Sigmoid colon (tissue), 7 donors: ENCODE measurements around the gene ZDHHC11B. TPM values are rescaled to one million over a fixed set of nuclear protein-coding genes. Genes with fewer than 3 reads are reported as not detected.
A peak's percentile ranks its signal among the peaks of the same experiment; 100 is the strongest.
"Not testable (repeated sequence)": the region's sequence is repeated elsewhere in the genome, so short reads cannot be mapped to it uniquely, and the experiment has no call there.

ENCODE experiments used
- DNase-seq: peaks from one replicate; pipeline ENCODE4 v3.0.0-alpha.2; 2019
- H3K27ac ChIP-seq, 4 donors: fragments of 200-600 bp; sonication (generic); one replicate each; pipeline ENCODE4 v1.5.1; 2016 to 2019; ENCODE audit warnings: mild to moderate bottlenecking in 1 of 4
- H3K27me3 ChIP-seq, 3 donors: fragments of 200-600 bp; sonication (generic); one replicate each; pipeline ENCODE4 v1.5.1; 2019; ENCODE audit warnings: mild to moderate bottlenecking in 1 of 3
- H3K36me3 ChIP-seq, 4 donors: fragments of 200-600 bp; sonication (generic); one replicate each; pipeline ENCODE4 v1.5.1; 2016 to 2019
- H3K4me1 ChIP-seq, 4 donors: fragments of 200-600 bp; sonication (generic); one replicate each; pipeline ENCODE4 v1.5.1; 2017 to 2019
- H3K4me3 ChIP-seq, 4 donors: fragments of 200-600 bp; sonication (generic); one replicate each; pipeline ENCODE4 v1.5.1; 2017 to 2019; ENCODE audit warnings: mild to moderate bottlenecking in 2 of 4, moderate library complexity in 1 of 4
- H3K9me3 ChIP-seq, 4 donors: fragments of 200-600 bp in 3 of 4; sonication (generic) in 3 of 4; one replicate each; pipeline versions ENCODE4 v1.5.1 to v1.6.1; 2013 to 2019
- EP300 ChIP-seq, 4 donors: sonication (generic); formaldehyde crosslinking; IDR thresholded peaks; one replicate each; pipeline ENCODE4 v1.6.1; 2017; ENCODE audit warnings: antibody characterized with exemption in 4 of 4
- POLR2A ChIP-seq, 2 donors: fragments of 450-650 bp; IDR thresholded peaks; one replicate each; pipeline ENCODE4 v1.6.1; 2016; ENCODE audit warnings: antibody characterized with exemption in 2 of 2, mild to moderate bottlenecking in 2 of 2, moderate library complexity in 2 of 2
- POLR2AphosphoS5 ChIP-seq, 4 donors: sonication (generic); formaldehyde crosslinking; IDR thresholded peaks; one replicate each; pipeline ENCODE4 v1.6.1; 2017; ENCODE audit warnings: antibody characterized with exemption in 4 of 4
- WGBS, 2 donors: extraction: QIAGEN DNeasy Blood & Tissue Kit; methylation state at CpG; one replicate each; pipeline ENCODE4 v1.1.7; 2013; 5-methylcytosine and 5-hydroxymethylcytosine counted together
- intact Hi-C: fragments of 100-400 bp; cut with DNase I; formaldehyde crosslinking; loops from one replicate; pipeline ENCODE4 v1.15.1; 2023
- polyA plus RNA-seq, 3 donors: library from polyadenylated mRNA; stranded (reverse); fragments of 200-250 nt; gene quantifications; one replicate each; pipeline ENCODE4 v1.2.3, GENCODE V29; 2013
- total RNA-seq, 4 donors: library from RNA; depleted of rRNA; stranded (reverse); fragments of >200 nt; gene quantifications; one replicate each; pipeline ENCODE4 v1.1.0, GENCODE V29; 2016
- TF ChIP-seq, protein P1 (sequence below), 4 experiments: fragments of 450-650 bp in 3 of 4; fragments of 200-600 bp in 1 of 4; IDR thresholded peaks; one replicate each; pipeline ENCODE4 v1.5.1; 2016 to 2019; ENCODE audit warnings: antibody characterized with exemption in 4 of 4, mild to moderate bottlenecking in 3 of 4, moderate library complexity in 2 of 4
- donor health status: healthy with polysubstance abuse.
- donor health status: Bipolar disorder and iron deficiency.
- donor health status: healthy.

The ZDHHC11B gene
- total and polyA plus RNA-seq, 7 donors: 0.46 to 12.7 (median 1.8) TPM; not detected in 1

DNA sequence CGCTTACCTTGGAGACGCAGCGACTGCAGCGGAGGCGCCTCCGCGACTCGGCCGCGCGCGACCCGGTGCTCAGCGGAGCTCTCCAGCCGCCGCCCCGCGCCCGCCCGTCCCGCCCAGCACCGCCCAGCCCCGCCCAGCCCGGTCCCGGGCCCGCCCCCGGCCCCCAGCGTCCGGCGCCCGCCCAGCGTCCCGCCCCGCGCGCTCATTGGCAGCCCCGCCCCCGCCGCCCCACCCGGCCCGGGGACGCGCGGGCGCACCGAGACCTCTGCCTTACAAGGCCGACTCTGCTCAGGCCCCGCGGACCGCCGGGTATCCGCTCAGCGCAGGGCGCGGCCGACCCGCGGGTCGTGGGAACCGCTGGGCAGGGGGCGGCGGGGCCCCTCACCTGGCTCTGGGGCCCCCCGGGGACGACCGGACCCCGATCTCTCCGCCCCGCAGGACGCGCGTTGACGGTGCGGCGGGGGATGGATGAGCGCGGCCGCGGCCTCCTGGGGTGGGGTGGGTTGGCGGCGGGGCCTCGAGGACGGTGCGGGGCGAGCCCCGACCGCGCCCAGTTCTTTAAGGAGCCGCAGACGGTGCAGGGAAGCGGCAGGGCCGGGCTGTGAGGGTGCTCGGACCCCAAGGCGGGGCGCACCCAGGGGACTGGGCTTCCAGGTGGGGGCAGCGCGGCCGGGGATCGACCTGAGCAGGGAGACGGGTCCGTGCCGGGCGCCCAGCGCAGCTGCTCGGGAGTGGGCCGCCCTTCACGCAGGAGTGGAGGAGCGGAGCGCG lies 91.1 kb downstream of the ZDHHC11B start, which contains the start of gene TPPP:
Gene TPPP (minus strand): TSS at position 82 of the 771 bp plus-strand sequence. CDS start 15,292 bp downstream, outside the sequence.
- H3K4me1 ChIP-seq, H3K9me3 ChIP-seq, H3K36me3 ChIP-seq, H3K27me3 ChIP-seq, intact Hi-C loops: not testable (repeated sequence)
- peak; percentile 40 to 41 for TF ChIP-seq POLR2A (IDR thresholded peaks at IDR 0.05)
- TF ChIP-seq POLR2AphosphoS5 (IDR thresholded peaks at IDR 0.05): peak; percentile 92 to 98 (median 92)
- WGBS, 2 donors: 0 to 1% methylated on average over 92 to 105 of the region's 109 CpGs
- peak; percentile 94 for DNase-seq
- Histone ChIP-seq H3K27ac (peak within 1 kb of the TSS; percentile 76 to 89 (median 85)), H3K4me3 (peak within 1 kb of the TSS; percentile 52 to 81 (median 62))

DNA sequence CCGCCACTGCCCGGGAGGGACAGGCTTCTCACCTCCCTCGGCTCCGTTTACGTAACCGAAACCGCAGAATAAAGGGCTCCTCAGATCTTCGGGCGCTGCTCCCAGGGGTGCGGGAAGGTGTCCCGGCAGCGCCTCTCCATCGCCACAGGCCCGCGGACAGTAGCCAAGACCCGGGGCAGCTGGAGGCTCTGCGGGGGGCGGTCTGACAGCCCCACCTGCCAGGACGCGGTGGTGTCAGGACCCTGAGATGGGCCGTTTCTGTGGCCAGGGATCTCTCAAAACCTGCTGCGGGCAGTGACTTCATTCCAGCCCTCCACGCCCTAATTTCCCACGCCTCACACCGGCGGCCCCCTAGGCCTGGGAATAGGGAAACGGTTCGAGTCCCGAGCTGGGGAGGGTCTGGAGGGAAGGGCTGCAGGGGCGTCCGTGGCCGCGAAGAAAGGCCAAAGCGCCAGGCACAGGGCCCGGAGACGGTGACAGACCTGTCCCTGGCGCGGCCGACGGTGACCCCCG lies 91.9 kb downstream of the ZDHHC11B start:
- H3K4me1 ChIP-seq, intact Hi-C loops, H3K27me3 ChIP-seq, H3K36me3 ChIP-seq, DNase-seq, H3K9me3 ChIP-seq: not testable (repeated sequence)
- H3K4me3 ChIP-seq: peak overlapping the region; percentile 52 to 81 (median 62)
- 1% methylated on average over 41 of the region's 41 CpGs for WGBS, 2 donors
- peak overlapping the region; percentile 76 to 89 (median 82) for H3K27ac ChIP-seq

DNA sequence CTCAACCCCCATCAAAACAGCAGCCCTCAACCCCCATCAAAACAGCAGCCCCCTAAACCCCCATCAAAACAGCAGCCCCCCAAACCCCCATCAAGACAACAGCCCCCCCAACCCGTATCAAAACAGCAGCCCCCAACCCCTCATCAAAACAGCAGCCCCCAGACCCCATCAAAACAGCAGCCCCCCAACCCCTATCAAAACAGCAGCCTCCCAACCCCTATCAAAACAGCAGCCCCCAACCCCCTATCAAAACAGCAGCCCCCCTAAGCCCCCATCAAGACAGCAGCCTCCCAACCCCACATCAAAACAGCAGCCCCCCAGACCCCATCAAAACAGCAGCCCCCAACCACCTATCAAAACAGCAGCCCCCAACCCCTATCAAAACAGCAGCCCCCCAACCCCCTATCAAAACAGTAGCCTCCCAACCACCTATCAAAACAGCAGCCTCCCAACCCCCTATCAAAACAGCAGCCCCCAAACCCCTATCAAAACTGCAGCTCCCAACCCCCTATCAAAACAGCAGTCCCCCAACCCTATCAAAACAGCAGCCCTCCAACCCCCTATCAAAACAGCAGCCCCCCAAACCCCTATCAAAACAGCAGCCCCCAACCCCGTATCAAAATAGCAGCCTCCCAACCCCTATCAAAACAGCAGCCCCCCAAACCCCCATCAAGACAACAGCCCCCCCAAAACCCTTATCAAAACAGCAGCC lies 92.6 kb downstream of the ZDHHC11B start:
- TF ChIP-seq EP300 (IDR thresholded peaks at IDR 0.05) (no peak), POLR2A (IDR thresholded peaks at IDR 0.05) (no peak), POLR2AphosphoS5 (IDR thresholded peaks at IDR 0.05) (no peak)
- TF ChIP-seq, protein P1, sequence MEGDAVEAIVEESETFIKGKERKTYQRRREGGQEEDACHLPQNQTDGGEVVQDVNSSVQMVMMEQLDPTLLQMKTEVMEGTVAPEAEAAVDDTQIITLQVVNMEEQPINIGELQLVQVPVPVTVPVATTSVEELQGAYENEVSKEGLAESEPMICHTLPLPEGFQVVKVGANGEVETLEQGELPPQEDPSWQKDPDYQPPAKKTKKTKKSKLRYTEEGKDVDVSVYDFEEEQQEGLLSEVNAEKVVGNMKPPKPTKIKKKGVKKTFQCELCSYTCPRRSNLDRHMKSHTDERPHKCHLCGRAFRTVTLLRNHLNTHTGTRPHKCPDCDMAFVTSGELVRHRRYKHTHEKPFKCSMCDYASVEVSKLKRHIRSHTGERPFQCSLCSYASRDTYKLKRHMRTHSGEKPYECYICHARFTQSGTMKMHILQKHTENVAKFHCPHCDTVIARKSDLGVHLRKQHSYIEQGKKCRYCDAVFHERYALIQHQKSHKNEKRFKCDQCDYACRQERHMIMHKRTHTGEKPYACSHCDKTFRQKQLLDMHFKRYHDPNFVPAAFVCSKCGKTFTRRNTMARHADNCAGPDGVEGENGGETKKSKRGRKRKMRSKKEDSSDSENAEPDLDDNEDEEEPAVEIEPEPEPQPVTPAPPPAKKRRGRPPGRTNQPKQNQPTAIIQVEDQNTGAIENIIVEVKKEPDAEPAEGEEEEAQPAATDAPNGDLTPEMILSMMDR (IDR thresholded peaks at IDR 0.05): no peak
- H3K36me3 ChIP-seq: no peaks in the 10 kb centered on the region
- no peaks in the 10 kb centered on the region for H3K27me3 ChIP-seq
- H3K4me1 ChIP-seq: no peaks in the 10 kb centered on the region
- peak overlapping the region; percentile 76 to 89 (median 82) for H3K27ac ChIP-seq
- WGBS, 2 donors: 9 to 32% methylated on average over 2 of the region's 2 CpGs
- no peaks in the 10 kb centered on the region for H3K9me3 ChIP-seq
- no peak for DNase-seq
- H3K4me3 ChIP-seq: peak overlapping the region; percentile 52 to 81 (median 62)
- intact Hi-C loops: no loop called here

DNA sequence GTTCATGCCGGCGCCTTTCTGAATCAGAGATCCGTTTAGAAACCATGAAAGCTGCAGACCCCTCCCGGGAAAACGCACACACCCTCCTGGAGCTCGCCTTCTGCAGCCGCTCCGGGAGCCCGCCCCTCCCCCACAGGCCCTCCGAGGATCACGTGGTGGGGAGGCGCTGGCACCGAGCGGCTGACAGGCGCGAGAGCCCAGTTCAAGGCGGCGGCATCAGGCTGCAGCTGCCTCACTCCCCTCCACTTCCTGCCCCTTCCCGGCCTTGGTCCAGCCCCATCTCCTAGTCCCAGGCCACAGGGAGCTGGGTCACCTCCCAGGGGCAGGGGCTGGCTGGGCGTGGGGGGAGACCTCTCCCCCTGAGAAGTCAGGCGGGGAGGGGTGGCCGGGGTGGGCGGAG lies 93.5 kb downstream of the ZDHHC11B start:
- H3K36me3 ChIP-seq, intact Hi-C loops, H3K4me1 ChIP-seq, H3K9me3 ChIP-seq, H3K4me3 ChIP-seq, H3K27me3 ChIP-seq: not testable (repeated sequence)
- H3K27ac ChIP-seq: peak overlapping the region in 2 of 4 donors; percentile 49 to 89
- DNase-seq: peak; percentile 78
- 2% methylated on average over 18 of the region's 23 CpGs; no CpG with 5 or more reads in 1 of the 2 donors for WGBS, 2 donors

DNA sequence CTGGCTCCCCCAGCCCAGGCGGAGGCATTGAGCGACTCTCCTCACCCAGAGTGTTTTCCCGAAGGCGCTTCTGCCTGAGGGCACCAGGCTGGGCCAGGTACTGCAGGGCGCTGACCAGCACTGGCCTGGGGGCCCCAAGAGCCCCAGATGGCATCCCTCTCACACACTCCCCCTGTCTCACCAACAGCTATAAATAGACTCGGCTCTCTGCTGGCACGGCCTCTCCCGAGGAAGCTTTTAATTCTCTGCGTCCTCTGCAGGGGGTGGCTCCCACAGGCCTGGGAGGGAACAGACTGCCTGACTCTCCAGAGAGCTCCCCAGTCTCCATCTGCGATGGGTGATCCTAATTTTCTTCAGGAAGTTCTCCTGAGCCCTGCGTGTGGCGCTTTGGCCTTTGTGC lies 94.2 kb downstream of the ZDHHC11B start:
- intact Hi-C loops: not testable (repeated sequence)

DNA sequence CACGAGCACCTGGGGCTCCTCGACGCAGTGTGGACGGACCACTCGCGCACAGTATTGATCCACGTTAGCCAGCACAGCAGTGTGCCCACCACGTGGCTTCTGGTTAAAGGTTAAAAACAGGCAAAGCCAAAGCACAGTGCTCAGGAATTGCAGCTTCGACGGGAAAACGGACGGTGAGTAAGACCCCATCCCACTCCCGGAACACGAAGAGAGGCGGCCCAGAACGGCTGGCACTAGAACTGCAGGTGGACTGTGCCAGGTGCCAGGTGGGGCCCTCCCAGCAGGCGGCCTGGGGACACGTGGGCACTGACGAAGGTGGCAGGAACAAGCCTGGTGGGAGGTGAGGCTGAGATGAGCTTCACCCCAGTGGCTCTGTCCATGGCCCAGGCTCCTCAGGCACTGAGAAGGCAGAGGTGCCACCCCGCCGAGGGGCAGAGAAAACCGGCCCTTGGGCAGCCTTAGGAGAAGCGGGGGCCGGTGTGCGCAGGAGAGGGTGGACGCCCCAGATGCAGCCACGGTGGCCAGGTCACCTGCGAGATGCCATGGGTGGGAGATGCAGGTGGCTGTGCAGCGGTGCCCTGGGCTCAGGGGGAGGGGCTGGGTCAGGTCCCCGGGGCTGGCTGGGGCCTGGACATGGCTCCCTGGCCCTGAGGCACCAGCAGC lies 96.0 kb downstream of the ZDHHC11B start:
- H3K4me1 ChIP-seq, H3K27ac ChIP-seq, intact Hi-C loops, H3K27me3 ChIP-seq, H3K9me3 ChIP-seq, H3K36me3 ChIP-seq, H3K4me3 ChIP-seq: not testable (repeated sequence)
- DNase-seq: peak; percentile 61
- WGBS, 2 donors: 86 to 89% methylated on average over 18 to 29 of the region's 30 CpGs

More for the DNA sequence above, 94.2 kb downstream of the ZDHHC11B start:
- no CpG with 5 or more reads among the region's 12 CpGs for WGBS, 2 donors
- not testable (repeated sequence) for H3K4me1 ChIP-seq, H3K27me3 ChIP-seq, DNase-seq, H3K27ac ChIP-seq, H3K9me3 ChIP-seq, H3K4me3 ChIP-seq, H3K36me3 ChIP-seq

DNA sequence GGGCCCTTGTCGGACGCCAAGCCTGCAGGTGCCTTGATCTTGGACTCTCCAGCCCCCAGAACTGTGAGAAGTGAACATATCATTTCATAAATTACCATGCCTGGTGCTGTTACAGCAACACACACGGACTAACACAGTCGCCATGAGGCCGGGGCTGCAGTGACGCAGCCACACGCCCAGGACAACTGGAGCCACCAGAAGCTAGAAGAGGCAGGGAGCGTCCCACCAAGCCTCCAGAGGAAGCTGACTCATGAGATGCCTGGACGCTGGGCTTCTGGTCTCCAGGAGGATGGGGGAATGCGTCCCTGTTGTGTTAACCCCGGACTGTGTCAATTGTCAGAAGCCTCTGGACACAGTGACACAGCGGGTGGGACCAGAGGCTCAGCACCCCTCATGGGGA lies 97.6 kb downstream of the ZDHHC11B start:
- DNase-seq: peak; percentile 39
- H3K27me3 ChIP-seq, H3K4me3 ChIP-seq, H3K9me3 ChIP-seq, H3K4me1 ChIP-seq, H3K36me3 ChIP-seq, H3K27ac ChIP-seq, intact Hi-C loops: not testable (repeated sequence)
- 80 to 91% methylated on average over 12 of the region's 12 CpGs for WGBS, 2 donors

DNA sequence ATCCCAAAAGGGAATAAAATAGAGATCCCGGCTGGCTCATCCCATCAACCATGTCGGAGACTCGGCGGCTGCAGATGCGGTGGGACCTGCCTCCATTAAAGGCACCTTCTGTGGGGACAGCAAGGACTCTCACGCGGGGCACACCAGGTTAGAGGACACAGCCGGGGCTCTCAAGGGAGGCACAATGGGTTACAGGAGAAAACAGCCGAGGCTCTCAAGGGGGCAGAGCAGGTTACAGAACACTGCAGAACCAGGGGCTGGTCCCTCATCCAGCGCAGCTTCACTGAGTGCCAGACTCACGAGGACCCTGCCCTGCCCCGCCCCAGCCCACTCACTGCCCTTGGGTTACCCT lies 98.4 kb downstream of the ZDHHC11B start:
- H3K27me3 ChIP-seq, H3K4me3 ChIP-seq, intact Hi-C loops, H3K36me3 ChIP-seq, DNase-seq, H3K27ac ChIP-seq, H3K9me3 ChIP-seq, H3K4me1 ChIP-seq: not testable (repeated sequence)
- 92 to 93% methylated on average over 12 of the region's 12 CpGs for WGBS, 2 donors
